Right lung (tissue), 10 donors: ENCODE results near the gene PTGER4. TPM values are rescaled to one million over a fixed set of nuclear protein-coding genes. Genes with fewer than 3 reads are reported as not detected.
"Not testable (repeated sequence)": the region's sequence is repeated elsewhere in the genome, so short reads cannot be mapped to it uniquely, and the experiment has no call there.

Experiments
- DNase-seq, 2 donors: peaks; one replicate each; pipeline ENCODE4 v3.0.0-alpha.2; 2013
- long read RNA-seq, 8 donors: transcript quantifications; one replicate each; lab custom pipeline, GENCODE V29; 2026
- polyA plus RNA-seq, 5 donors: library from polyadenylated mRNA; unstranded; fragments of 120-200 nt; gene quantifications; one replicate each; pipeline versions ENCODE4 v1.2.1 to v1.2.3, GENCODE V29; 2013; ENCODE audit warnings: inconsistent platforms in 1 of 5, low replicate concordance in 1 of 5; ENCODE audit not compliant: insufficient read length in 5 of 5, insufficient read depth in 1 of 5

PTGER4 gene
- polyA plus RNA-seq: 1 to 10 TPM; 2.2 to 4.7 (median 3.4) TPM
- long read RNA-seq, donor 1, partial matches to known transcripts: 0 of 3 reads
- long read RNA-seq, donor 1, other reads (novel, unspliced or antisense): 0 of 3 reads
- long read RNA-seq, donor 2, partial matches to known transcripts: 0 of 1 reads
- long read RNA-seq, donor 2, other reads (novel, unspliced or antisense): 0 of 1 reads
- long read RNA-seq, donor 3, partial matches to known transcripts: 0 of 1 reads
- long read RNA-seq, donor 3, other reads (novel, unspliced or antisense): 0 of 1 reads
- long read RNA-seq, donor 4, partial matches to known transcripts: 0 of 2 reads
- long read RNA-seq, donor 4, other reads (novel, unspliced or antisense): 0 of 2 reads
- long read RNA-seq, donor 5, partial matches to known transcripts: 0 of 3 reads
- long read RNA-seq, donor 5, other reads (novel, unspliced or antisense): 0 of 3 reads
- long read RNA-seq, donor 6, partial matches to known transcripts: 0 of 1 reads
- long read RNA-seq, donor 6, other reads (novel, unspliced or antisense): 0 of 1 reads
- long read RNA-seq, donor 7, partial matches to known transcripts: 0 of 3 reads
- long read RNA-seq, donor 7, other reads (novel, unspliced or antisense): 0 of 3 reads
- long read RNA-seq, donor 8: 0 reads

DNA sequence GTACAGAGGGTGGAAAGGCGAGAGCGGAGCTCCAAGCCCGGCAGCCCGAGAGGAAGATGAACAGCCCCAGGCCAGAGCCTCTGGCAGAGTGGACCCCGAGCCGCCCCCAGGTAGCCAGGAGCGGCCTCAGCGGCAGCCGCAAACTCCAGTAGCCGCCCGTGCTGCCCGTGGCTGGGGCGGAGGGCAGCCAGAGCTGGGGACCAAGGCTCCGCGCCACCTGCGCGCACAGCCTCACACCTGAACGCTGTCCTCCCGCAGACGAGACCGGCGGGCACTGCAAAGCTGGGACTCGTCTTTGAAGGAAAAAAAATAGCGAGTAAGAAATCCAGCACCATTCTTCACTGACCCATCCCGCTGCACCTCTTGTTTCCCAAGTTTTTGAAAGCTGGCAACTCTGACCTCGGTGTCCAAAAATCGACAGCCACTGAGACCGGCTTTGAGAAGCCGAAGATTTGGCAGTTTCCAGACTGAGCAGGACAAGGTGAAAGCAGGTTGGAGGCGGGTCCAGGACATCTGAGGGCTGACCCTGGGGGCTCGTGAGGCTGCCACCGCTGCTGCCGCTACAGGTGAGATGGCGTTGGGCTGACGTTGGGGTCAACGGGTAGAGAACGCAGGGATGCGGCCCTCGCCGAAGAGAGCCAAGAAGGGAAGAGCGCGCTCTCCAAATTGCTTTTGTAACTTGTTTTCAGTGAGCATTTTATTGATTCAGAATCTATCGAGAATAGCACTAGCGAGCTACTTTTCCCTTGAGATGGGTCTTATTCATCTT lies at the start of gene PTGER4:
TSS of gene PTGER4 (plus strand) at position 3 of the 769 bp plus-strand sequence. CDS start 1,079 bp downstream, outside the sequence.
- DNase-seq: no peak

DNA sequence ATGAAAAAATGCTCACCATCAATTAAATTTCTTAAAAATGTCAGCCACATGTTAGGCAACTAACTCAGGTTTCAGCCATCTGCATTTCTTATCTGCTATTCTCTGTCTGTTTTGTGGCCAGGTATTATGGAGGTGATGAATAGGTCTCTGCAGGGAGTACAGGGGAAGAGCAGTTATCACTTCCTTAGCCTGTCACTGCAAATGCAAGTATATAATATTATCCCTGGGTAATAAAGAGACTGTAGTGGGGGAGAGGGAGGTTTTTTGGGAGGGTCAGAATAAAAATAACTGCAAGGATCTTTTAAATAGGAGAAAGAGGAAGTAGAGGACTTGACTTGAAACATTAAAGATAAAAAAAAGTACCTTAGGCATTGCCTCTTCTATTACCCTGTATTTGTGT lies 49.6 kb upstream of the PTGER4 start:
- no peak for DNase-seq

DNA sequence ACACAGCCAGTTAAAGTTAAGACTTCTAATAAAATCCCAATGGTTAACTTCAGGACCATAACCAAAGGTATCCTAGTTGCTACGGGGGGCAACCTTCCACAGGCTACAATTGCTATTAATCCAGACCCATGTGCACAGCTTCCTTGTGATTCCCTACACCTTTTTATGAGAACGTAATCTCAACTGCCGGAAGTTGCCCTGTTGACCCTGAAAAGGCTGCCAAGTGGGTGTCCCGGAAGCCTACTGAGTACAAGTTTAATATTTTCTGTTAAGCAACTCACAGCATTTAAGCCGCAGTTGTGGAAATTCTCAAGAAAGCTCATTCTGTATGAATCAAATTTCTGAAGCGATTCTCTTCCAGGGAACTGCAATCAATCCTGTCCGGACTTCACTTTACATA lies 48.5 kb upstream of the PTGER4 start:
- no peak for DNase-seq

DNA sequence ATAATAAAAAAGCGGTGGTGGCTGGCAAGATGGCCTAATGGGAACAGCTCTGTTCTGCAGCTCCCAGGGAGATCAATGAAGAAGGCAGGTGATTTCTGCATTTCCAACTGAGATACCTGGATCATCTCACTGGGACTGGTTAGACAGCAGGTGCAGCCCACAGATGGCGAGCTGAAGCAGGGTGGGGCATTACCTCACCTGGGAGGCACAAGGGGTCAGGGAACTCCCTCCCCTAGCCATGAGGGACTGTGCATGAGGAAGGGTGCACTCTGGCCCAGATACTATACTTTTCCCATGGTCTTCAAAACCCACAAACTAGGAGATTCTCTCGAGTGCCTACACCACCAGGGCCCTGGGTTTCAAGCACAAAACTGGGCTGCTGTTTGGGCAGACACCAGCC lies 45.6 kb upstream of the PTGER4 start:
- no peak for DNase-seq

DNA sequence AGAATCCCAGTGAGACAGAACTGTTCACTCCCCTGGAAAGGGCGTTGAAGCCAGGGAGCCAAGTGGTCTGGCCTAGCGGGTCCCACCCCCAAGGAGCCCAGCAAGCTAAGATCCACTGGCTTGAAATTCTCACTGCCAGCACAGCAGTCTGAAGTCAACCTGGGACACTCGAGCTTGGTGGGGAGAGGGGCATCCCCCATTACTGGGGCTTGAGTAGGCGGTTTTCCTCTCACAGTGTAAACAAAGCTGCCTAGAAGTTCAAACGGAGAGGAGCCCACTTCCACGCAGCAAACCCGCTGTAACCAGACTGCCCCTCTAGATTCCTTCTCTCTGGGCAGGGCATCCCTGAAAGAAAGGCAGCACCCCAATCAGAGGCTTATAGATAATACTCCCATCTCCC lies 45.1 kb upstream of the PTGER4 start:
- DNase-seq: no peak

DNA sequence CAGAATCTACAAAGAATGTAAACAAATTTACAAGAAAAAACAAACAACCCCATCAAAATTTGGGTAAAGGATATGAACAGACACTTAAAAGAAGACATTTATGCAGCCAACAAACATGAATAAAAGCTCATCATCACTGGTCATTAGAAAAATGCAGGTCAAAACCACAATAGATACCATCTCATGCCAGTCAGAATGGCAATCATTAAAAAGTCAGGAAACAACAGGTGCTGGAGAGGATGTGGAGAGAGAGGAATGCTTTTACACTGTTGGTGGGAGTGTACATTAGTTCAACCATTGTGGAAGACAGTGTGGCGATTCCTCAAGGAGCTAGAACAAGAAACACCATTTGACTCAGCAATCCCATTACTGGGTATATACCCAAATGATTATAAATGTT lies 40.2 kb upstream of the PTGER4 start:
- not testable (repeated sequence) for DNase-seq

DNA sequence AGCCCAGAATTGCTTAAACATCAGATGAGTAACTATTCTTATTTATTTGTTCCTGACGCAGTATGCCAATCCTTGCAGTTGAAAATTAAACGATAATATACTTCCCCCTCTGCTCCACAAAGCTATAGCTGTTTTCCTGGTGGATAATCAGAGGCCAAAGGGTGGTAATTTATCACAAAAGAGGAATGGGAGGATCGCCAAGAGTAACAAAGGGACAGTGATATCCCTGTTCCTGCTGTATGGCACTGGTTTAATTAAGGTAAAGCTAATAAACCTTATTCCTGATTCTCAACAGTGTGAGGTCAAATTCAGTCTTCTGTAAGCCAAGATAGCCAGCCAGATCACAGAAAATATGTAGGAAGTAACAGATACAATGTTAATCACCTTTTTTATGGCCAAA lies 33.4 kb upstream of the PTGER4 start:
- no peak for DNase-seq

DNA sequence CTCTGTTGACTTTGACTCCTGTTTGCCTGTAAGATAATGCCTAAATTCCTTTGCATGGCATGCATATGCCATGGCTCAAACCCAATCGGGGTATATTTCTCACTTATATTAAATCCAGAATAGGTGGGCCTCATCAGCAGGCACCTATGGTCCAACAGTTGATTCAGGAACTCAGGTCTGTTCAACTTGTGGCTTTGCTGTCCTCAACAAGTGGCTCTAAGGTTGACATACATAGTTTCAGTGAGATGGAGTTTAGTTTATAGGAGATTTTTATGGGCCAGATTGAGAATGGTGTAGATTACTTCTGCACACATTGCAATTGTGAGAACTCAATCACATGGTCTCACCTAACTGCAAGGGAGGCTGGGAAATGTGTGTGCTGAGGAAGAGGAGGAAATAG lies 31.6 kb upstream of the PTGER4 start:
- no peak for DNase-seq

DNA sequence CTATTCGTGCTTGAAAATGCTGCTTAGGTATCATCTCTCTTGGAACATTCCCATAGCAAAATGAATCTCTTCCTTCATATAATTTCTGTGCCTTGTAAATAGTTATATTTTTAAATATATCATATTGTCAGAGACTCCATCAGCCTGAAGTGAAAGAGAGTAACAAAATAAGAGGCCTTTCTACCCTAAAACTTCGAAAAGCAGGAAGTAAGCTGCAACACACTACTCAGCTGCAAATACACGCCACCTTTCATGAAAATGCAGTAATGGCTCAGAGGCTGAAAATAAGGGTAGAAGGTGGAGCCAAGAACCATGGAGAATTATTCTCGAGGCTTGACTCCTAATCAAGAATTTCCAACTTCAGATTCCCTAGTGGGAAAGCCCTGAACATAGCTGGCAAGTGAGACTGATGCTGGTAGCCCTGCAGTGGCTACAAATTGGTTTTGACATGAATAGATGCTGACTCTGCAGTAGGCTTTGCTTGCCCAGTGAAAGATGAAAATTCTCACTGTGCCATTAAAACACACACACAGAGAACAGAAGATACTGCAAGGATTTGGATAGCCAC lies 30.2 kb upstream of the PTGER4 start:
- no peak for DNase-seq

DNA sequence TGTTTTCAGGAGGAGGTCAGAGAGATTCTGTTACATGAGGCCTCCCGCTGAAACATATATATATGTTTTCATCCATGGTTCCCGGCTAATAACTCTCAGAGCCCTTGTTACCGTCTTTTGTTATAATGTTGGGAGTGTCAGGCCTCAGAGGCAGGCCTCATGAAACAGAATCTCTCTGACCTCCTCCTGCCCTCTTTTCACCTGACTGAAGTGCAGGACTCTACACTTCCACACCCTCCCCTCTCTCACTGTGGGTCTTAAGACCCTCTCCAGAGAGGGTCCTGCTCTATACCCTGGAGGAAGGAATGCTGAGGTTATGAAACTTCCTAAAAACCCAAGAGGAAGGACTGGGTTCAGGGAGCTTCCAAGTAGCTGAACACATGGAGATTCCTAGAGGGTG lies 28.5 kb upstream of the PTGER4 start:
- DNase-seq: no peak

DNA sequence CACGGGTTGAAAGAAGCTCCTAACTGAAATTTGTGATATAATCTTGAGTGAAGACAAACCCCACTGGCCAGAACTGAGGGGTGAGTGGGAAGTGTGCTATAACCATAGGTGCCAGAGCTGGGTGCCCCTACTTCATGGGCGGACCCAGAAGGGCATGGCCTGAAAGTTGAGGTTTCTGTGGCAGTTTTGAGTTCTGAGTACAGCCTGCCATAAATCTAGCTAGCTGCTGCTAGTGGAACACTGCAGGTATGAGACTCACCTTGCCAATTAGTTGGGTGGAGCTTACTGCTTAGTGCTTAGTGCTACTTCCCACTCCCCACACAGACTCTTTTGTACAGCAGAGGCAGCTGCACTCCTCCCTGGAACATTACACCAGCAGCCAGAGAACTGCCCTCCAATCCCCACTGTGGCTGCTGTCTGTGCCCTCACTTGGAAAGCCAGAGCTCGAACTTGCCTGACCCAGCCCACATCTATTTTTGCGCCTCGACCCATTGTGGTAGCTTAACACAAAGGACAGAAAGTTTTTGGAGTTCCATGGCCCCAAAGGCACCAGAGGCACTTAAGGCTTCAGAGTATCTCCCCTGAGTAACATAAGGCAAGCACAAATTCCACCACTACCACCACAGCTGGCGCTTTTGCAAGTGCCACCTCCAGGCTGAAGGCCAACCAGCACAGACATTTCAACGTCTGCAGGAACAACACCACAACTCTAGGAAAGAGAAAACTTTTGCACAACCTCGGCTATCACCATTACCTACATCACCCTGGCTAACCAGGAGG lies 27.1 kb upstream of the PTGER4 start:
- DNase-seq: no peak

DNA sequence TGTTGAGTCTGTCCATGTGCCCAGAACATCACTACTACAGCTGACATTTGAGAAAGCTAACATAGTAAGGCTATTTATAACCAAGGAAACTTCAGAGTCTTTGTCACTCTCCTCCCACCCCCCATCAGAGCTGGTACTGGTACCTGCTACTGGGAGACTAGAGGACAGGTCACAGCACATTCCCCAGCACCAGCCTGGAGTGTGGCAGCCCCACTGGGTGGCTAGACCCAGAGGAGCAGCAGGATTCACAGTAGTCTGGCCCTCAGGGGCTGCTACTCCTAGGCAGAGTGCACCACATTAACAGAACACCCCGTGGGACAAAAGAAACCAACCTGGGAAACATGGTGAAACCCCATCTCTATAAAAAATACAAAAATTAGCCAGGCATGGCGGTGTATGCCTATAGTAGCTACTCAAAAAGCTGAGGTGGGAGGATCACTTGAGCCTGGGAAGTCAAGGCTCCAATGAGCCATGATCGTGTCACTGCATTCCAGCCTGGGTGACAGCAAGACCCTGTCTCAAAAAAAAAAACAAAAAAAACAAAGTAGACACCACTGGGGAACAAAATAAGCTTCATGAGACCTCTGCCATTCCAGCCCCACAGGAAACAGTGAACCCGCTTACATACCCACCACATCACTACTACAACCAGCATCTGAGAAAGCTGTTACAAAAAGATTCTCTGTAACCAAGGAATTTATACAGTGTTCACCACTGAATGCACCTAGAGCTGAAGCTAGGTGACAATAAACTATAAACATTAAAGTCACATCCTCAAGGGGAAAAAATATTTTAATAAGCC lies 26.3 kb upstream of the PTGER4 start:
- no peak for DNase-seq

DNA sequence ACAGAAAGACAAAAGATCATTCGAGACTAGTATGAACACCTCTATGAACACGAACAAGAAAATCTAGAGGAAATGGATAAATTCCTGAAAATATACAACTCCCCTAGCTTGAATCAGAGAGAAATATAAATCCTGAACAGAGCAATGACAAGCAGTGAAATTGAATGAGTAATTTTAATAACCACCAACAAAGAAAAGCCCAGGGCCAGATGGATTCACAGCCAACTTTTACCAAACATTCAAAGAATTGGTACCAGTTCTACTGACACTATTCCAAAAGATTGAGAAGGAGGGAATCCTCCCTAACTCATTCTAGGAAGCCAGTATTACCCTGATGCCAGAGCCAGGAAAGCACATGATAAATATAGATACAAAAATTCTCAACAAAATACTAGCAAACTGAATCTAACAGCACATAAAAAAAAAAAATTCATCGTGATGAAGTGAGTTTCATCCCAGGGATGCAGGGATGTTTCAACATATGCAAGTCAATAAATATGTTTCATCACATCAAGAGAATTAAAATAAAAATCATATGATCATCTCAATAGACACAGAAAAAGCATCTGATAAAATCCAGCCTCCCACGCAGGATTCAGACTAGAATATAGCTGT lies 25.2 kb upstream of the PTGER4 start:
- DNase-seq: no peak

DNA sequence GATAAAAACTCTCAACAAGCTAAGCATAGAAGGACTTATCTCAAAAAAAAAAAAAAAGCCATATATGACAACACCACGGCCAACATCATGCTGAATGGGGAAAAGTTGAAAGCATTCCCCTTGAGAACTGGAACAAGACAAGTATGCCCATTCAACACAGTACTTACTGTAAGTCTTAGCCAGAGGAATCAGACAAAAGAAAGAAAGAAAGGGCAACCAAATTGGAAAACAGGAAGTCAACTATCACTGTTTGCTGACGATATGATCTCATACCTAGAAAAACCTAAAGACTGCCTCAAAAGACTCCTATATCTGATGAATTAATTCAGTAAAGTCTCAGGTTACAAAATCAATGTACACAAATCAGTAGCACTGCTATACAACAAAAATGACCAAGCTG lies 24.6 kb upstream of the PTGER4 start:
- DNase-seq: no peak

DNA sequence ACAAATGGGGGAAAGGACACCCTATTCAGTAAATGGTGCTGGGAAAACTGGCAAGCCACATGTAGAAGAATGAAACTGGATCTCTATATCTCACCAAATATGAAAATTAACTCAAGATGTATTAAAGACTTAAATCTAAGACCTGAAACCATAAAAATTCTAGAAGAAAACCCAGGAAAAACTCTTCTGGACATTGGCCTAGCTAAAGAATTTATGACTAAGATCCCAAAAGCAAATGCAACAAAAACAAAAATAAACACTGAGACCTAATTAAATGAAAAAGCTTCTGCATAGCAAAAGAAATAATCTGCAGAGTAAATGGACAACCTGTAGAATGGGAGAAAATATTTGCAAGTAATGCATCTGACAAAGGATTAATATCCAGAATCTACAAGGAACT lies 23.6 kb upstream of the PTGER4 start:
- not testable (repeated sequence) for DNase-seq

DNA sequence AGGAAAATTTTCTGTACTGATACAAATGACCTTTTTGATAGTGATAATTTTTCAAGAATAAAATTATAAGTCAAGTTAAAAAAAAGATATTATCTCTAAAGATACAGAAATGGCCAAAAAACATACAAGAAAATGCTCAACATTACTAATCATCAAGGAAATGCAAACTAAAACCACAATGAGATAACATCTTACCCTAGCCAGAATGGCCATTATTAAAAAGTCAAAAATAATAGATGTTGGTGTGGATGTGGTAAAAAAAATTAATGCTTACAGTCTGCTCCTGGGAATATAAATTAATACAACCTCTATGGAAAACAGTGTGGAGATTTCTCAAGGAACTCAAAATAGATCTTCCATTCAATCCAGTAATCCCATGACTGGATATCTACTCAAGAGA lies 22.9 kb upstream of the PTGER4 start:
- DNase-seq: no peak

DNA sequence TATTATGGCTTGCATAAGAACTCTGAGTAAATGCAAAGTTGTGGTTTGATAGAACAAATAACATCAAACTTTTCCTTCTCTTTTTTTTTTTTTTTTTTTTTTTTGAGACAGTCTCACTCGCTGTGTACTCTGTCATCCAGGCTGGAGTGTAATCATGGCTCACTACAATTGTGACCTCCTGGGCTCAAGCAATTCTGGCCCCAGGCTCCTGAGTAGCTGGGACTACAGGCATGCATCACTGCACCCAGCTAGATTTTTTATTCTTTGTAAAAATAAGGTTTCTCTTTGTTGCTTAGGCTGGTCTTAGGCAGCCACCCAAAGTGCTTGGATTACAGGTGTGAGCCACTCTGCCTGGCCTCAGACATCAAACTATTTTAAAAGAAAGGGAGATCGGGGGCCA lies 19.0 kb upstream of the PTGER4 start:
- DNase-seq: no peak

DNA sequence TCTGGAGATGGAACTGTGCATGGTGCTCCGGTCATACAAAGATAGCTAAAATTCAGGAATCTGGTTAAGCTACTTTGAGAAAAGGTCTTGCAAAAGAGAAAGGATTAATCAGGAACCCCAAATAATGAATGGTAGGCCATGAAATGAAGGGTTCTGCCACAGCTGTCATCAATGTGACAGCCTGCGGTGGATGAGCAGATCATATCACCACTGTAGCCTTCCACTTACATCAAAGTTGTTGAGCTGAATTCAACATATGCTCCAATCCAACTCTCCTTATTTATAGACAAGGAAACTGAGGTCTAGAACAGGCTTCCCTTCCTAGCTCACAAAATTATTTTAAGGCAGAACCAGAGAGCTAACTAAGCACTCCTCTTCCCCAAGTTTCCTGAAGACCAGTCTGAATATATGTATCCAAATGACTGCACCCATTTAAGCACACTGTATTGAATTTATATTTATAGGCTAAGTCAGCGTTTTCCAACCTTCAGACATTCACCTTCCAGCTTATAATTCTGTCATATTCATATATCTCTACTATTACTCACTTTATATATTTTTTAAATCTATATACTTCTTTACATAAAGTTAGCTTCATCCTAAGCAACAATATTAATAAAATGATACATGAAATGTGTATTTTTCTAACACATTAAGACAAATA lies 13.9 kb upstream of the PTGER4 start:
- DNase-seq: no peak

DNA sequence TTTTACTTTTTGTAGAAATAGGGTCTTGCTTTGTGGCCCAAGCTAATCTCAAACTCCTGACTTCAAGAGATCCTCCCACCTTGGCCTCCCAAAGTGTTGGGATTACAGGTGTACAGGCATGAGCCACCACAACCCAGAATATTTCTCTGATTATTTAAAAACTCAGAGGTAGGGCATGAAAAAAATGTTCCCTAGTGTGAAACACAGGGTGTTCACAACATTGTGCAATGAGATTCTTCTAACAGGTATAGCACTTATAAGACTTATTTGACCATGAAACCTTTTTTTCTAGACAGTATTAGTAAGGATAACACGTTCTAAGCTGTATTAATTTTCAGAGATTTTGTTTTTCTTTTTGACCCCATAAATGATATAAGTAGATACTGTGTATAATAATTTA lies 13.1 kb upstream of the PTGER4 start:
- no peak for DNase-seq
